Transverse colon (tissue), 4 donors: ENCODE measurements around the gene PRSS1. TPM values are rescaled to one million over a fixed set of nuclear protein-coding genes. Genes with fewer than 3 reads are reported as not detected.
"Not testable (repeated sequence)": the region's sequence is repeated elsewhere in the genome, so short reads cannot be mapped to it uniquely, and the experiment has no call there.

Source experiments
- DNase-seq: peaks from one replicate; pipeline ENCODE4 v3.0.0-alpha.2; 2019
- H3K27ac ChIP-seq, 4 donors: fragments of 200-600 bp; sonication (generic); 2 replicates each; pipeline ENCODE4 v1.5.1; 2016 to 2018; ENCODE audit warnings: inconsistent platforms in 4 of 4
- H3K27me3 ChIP-seq: fragments of 200-600 bp; sonication (generic); 2 replicates; pipeline ENCODE4 v1.5.1; 2017; ENCODE audit warnings: inconsistent platforms
- H3K36me3 ChIP-seq, 4 donors: fragments of 200-600 bp; sonication (generic); 2 replicates each; pipeline ENCODE4 v1.5.1; 2017 to 2019; ENCODE audit warnings: inconsistent platforms in 4 of 4
- H3K4me1 ChIP-seq, 4 donors: fragments of 200-600 bp; sonication (generic); 2 replicates each; pipeline ENCODE4 v1.5.1; 2017 to 2020; ENCODE audit warnings: inconsistent platforms in 4 of 4
- H3K4me3 ChIP-seq, 4 donors: fragments of 200-600 bp; sonication (generic); 1 replicate in 1 of 4; 2 replicates in 3 of 4; pipeline versions ENCODE4 v1.5.1 to v1.6.1; 2017 to 2019; ENCODE audit warnings: inconsistent platforms in 4 of 4
- H3K9me3 ChIP-seq, 2 donors: fragments of 200-600 bp; sonication (generic); 2 replicates each; pipeline ENCODE4 v1.5.1; 2017 to 2019; ENCODE audit warnings: inconsistent platforms in 2 of 2
- CTCF ChIP-seq, 5 experiments: fragments of 200-600 bp in 3 of 5; fragments of 450-650 bp in 2 of 5; sonication (generic) in 3 of 5; IDR thresholded peaks; 1 replicate in 2 of 5; 2 replicates in 3 of 5; pipeline ENCODE4 v1.5.1; 2016 to 2017; ENCODE audit warnings: antibody characterized with exemption in 5 of 5, inconsistent platforms in 3 of 5, mild to moderate bottlenecking in 2 of 5, moderate library complexity in 1 of 5
- EP300 ChIP-seq: sonication (generic); formaldehyde crosslinking; IDR thresholded peaks from one replicate; pipeline ENCODE4 v1.6.1; 2017; ENCODE audit warnings: antibody characterized with exemption, low read depth
- POLR2A ChIP-seq: fragments of 450-650 bp; IDR thresholded peaks from one replicate; pipeline ENCODE4 v1.6.1; 2016; ENCODE audit warnings: antibody characterized with exemption, mild to moderate bottlenecking, moderate library complexity
- POLR2AphosphoS5 ChIP-seq, 3 donors: sonication (generic); formaldehyde crosslinking; IDR thresholded peaks; one replicate each; pipeline ENCODE4 v1.6.1; 2016; ENCODE audit warnings: antibody characterized with exemption in 3 of 3
- WGBS, 2 donors: methylation state at CpG; one replicate each; pipeline ENCODE4 v1.1.5; 2018; ENCODE audit warnings: low coverage in 1 of 2; 5-methylcytosine and 5-hydroxymethylcytosine counted together
- in situ Hi-C, 4 donors: fragments of 200-750 bp; cut with MboI; loops; one replicate each; pipeline versions ENCODE4 v1.15.0 to v1.15.1; 2017; ENCODE audit warnings: low sequenced_read_pairs in 3 of 4, low pct_ligation_motif_present in 1 of 4, low pct_unique_long_range_greater_than_20kb in 1 of 4
- intact Hi-C: fragments of 100-400 bp; cut with DNase I; formaldehyde crosslinking; loops from one replicate; pipeline ENCODE4 v1.15.1; 2023; ENCODE audit warnings: low total_unique reads
- total RNA-seq, 4 donors: library from RNA; depleted of rRNA; stranded (reverse); fragments of >200 nt; gene quantifications; one replicate each; pipeline ENCODE4 v1.1.0, GENCODE V29; 2016

PRSS1 gene
- total RNA-seq, 4 donors from 2014 or later = not detected

- Histone ChIP-seq H3K4me3 (no peak overlapping the region), H3K4me1 (no peaks in the 10 kb centered on the region), H3K27ac (no peak overlapping the region), H3K27me3 (no peaks in the 10 kb centered on the region), H3K36me3 (no peaks in the 10 kb centered on the region), H3K9me3 (no peaks in the 10 kb centered on the region)
- intact Hi-C loops = no loop called here
- TF ChIP-seq EP300 (no peak), CTCF (IDR thresholded peaks at IDR 0.05) (no peak), POLR2AphosphoS5 (IDR thresholded peaks at IDR 0.05) (no peak), POLR2A (no peak)
- 37 to 72% methylated on average over 3 of the region's 3 CpGs for WGBS, 2 donors
- in situ Hi-C loops = no loop called here
- no peak for DNase-seq
These were observed 3.3 kb downstream of the PRSS1 start for GRCh38 chr7:142752376-142753225.

GRCh38 chr7:142753366-142753765 lies 4.1 kb downstream of the PRSS1 start:
- H3K4me1 ChIP-seq = no peaks in the 10 kb centered on the region
- WGBS, 2 donors = 73 to 80% methylated on average over 1 to 8 of the region's 8 CpGs
- DNase-seq = no peak
- no peak overlapping the region for H3K27ac ChIP-seq
- intact Hi-C loops (no loop called here), in situ Hi-C loops (no loop called here)
- H3K9me3 ChIP-seq = no peaks in the 10 kb centered on the region
- no peak for TF ChIP-seq POLR2AphosphoS5 (IDR thresholded peaks at IDR 0.05)
- no peak for TF ChIP-seq POLR2A
- TF ChIP-seq CTCF (IDR thresholded peaks at IDR 0.05) = no peak
- no peak for TF ChIP-seq EP300
- H3K27me3 ChIP-seq = no peaks in the 10 kb centered on the region
- no peak overlapping the region for H3K4me3 ChIP-seq
- no peaks in the 10 kb centered on the region for H3K36me3 ChIP-seq

GRCh38 chr7:142753925-142754491 lies 4.7 kb downstream of the PRSS1 start:
- H3K27me3 ChIP-seq, in situ Hi-C loops, DNase-seq, H3K4me1 ChIP-seq, H3K4me3 ChIP-seq, H3K36me3 ChIP-seq, H3K27ac ChIP-seq, intact Hi-C loops, H3K9me3 ChIP-seq: not testable (repeated sequence)
- WGBS, 2 donors = 0 to 64% methylated on average over 1 to 5 of the region's 5 CpGs

GRCh38 chr7:142754681-142755575 lies 5.7 kb downstream of the PRSS1 start:
- Histone ChIP-seq H3K27ac (no peak overlapping the region), H3K36me3 (no peaks in the 10 kb centered on the region), H3K9me3 (no peaks in the 10 kb centered on the region), H3K27me3 (no peaks in the 10 kb centered on the region), H3K4me3 (no peak overlapping the region), H3K4me1 (no peaks in the 10 kb centered on the region)
- no peak for TF ChIP-seq EP300
- TF ChIP-seq POLR2A = no peak
- no peak for TF ChIP-seq POLR2AphosphoS5 (IDR thresholded peaks at IDR 0.05)
- no peak for TF ChIP-seq CTCF (IDR thresholded peaks at IDR 0.05)
- in situ Hi-C loops (no loop called here), intact Hi-C loops (no loop called here)
- WGBS, 2 donors = 68 to 76% methylated on average over 3 to 10 of the region's 10 CpGs
- DNase-seq = no peak

- intact Hi-C loops, in situ Hi-C loops: not testable (repeated sequence)
These were observed 9.0 kb downstream of the PRSS1 start for GRCh38 chr7:142758312-142758711.

More at GRCh38 chr7:142758312-142758711, 9.0 kb downstream of the PRSS1 start:
- not testable (repeated sequence) for DNase-seq, H3K4me1 ChIP-seq, H3K27me3 ChIP-seq, H3K4me3 ChIP-seq, H3K9me3 ChIP-seq, H3K27ac ChIP-seq, H3K36me3 ChIP-seq
- 69% methylated on average over 3 of the region's 3 CpGs; no CpG with 5 or more reads in 1 of the 2 donors for WGBS, 2 donors
